Measurements from ENCODE around the gene SOX8.
"Not testable (repeated sequence)": the region's sequence is repeated elsewhere in the genome, so short reads cannot be mapped to it uniquely, and the experiment has no call there.

The SOX8 gene

GRCh38 chr16:955766-956165, 25.8 kb upstream of the SOX8 start:
- not testable (repeated sequence) for DNase-seq

GRCh38 chr16:959232-960040, 22.1 kb upstream of the SOX8 start:
- DNase-seq, result no peak

- DNase-seq, result no peak
Measured at GRCh38 chr16:962366-962765, 19.2 kb upstream of the SOX8 start.

GRCh38 chr16:962901-963814, 18.4 kb upstream of the SOX8 start:
- DNase-seq, result no peak

GRCh38 chr16:963913-964312, 17.7 kb upstream of the SOX8 start:
- DNase-seq, result no peak

- DNase-seq, result no peak
Measured at GRCh38 chr16:964356-965035, 17.1 kb upstream of the SOX8 start.

DNA sequence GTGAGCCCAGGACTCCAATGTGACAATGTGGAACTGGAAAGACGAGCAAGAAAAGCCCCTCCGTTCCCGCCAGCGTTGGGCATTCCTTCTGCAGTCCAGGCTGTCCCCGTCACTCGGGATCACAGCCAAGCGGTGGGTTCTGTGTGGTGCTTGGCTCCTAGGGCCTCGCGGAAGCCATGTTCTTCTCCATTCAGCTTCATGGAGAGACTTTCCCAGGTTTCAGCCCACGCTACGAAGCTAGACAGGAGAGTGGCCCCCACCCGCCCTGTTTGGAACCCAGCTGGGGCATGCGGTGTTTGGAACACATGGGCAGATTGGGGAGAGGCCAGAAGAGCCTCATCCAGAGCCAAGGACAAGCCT, 16.6 kb upstream of the SOX8 start:
- no peak for DNase-seq

DNA sequence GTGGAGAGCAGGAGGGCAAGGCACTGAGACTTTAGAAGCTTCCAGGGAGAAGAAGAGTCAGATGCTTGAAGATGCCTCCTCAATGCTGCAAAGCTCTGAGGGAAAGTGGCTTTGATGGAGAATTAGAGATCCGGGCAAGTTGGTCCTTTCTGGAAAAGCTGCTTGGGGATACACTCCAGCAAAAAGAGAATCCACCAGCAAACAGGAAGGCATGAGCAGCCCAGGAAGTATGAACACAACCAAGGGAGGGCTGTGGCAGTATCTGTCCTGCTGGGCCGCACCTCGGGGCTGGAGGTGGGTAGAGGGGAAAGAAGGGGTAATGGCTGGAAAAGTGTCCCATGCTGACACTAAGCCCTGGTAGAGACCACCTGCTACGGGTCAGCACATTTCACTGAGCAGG, 16.1 kb upstream of the SOX8 start:
- no peak for DNase-seq

GRCh38 chr16:966035-966434, 15.5 kb upstream of the SOX8 start:
- DNase-seq, result no peak

- DNase-seq, result no peak
Measured at GRCh38 chr16:966505-966904, 15.1 kb upstream of the SOX8 start.

- no peak for DNase-seq
Measured at GRCh38 chr16:967077-967541, 14.5 kb upstream of the SOX8 start.

DNA sequence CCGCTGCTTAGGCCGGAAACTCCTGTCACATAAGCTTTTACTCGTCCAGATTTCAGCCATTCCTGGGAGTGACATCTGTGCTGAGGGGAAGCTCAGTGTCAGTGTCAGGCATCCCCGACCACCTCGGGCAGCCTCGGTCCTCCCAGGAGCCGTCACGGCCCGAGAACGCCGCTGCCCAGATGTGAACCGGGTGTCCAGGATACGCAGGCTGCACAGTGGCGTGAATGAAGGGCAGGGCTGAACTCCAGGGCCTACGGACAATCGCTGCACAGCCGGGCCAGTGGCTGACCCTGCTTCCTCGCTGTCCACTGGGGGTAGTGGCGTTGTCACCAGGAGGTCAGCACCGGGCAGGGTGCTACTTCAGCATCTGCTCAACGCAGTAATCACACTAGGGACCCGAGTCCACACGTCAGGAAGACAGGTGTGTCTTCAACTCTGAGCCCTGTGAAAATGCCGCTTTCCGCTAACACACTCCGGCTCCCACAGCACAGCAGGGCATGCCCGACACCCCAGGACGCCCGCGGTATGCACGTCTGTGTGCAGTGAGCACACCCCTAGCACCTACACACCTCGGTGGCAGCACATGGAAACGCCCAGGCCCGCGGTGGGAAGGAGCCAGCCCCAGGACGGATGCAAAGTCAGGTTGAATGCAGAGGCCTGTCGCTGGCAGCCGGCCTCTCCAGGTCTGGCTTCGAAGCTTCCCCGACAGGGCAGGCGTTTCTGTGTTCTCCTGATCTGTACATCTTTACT, 13.8 kb upstream of the SOX8 start:
- DNase-seq, result no peak

GRCh38 chr16:968620-969019, 12.9 kb upstream of the SOX8 start:
- no peak for DNase-seq

DNA sequence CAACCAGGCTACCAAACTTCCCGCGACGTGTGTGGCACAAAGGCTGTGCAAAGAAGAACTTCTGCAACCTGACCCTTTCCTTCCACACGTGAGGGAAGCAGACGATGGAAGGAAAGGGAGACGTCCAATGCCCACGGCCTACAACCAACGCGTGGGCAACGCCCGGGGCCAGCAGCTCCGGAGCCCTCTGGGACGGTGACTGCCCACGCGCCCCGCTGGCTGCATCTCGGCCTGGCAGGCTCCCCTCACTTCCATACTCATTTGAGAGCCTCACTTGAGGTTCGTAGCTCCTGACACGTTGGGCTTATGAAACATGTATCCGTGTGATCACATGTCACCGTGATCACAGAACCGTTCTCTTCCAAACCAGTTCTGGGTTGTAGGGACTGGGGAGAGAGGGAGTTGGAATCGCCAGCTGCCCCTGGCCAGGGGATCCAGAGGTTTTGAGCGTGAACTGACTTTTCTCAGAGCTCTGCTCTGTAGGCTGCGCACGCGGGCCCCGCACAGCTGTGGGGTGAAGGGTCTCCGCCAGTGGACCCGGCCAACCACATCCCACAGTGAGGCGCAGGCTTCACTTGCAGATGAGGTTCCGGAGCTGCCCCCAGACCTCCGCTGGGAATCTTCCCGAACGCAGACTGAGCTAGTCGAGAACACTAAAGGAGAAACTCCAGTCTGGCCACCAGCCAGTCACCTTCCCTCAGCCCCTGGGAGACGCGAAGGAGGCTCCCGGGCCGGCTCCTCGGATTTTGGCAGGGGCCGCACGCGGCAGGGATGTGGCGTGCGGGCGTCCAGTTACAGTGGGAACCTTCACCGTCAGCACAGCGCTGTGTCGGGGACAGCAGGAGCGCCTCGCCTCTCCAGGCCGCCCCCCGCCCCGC, 11.8 kb upstream of the SOX8 start:
- no peak for DNase-seq

GRCh38 chr16:970386-970765, 11.2 kb upstream of the SOX8 start:
- no peak for DNase-seq

GRCh38 chr16:970766-971581, 10.6 kb upstream of the SOX8 start, which contains the start of gene LMF1:
Gene LMF1, minus strand, starts transcription at chr16:970984. Its CDS starts 4 bp downstream, at chr16:970980.
- peak; percentile 51 for DNase-seq

GRCh38 chr16:971582-971905, 10.0 kb upstream of the SOX8 start:
- DNase-seq, result no peak

DNA sequence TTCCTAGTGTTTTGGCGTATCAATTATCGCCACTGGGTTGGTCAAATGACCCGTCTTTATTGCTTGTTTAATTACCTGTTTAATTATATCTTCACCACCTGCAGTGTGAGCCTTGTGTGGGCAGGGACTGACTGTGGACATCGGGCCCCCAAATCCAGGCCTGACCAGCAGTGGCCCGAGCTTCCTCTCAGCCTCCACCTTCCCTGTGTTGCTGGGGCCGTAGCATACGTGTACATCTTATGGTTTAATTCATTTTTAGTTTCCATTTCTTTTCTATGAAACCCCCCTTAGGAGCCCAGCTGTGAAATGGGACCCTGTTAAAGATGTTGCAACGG, 9.6 kb upstream of the SOX8 start:
- DNase-seq, result no peak

GRCh38 chr16:972316-973002, 9.1 kb upstream of the SOX8 start:
- no peak for DNase-seq

GRCh38 chr16:973366-973765, 8.2 kb upstream of the SOX8 start:
- DNase-seq, result no peak

Data from NCI-H1436 treated with DMSO at 0.1 percent for 48 hours (cell line).